ENCODE results near the gene PITPNC1.
A peak's percentile ranks its signal among the peaks of the same experiment; 100 is the strongest.

PITPNC1 gene

DNA sequence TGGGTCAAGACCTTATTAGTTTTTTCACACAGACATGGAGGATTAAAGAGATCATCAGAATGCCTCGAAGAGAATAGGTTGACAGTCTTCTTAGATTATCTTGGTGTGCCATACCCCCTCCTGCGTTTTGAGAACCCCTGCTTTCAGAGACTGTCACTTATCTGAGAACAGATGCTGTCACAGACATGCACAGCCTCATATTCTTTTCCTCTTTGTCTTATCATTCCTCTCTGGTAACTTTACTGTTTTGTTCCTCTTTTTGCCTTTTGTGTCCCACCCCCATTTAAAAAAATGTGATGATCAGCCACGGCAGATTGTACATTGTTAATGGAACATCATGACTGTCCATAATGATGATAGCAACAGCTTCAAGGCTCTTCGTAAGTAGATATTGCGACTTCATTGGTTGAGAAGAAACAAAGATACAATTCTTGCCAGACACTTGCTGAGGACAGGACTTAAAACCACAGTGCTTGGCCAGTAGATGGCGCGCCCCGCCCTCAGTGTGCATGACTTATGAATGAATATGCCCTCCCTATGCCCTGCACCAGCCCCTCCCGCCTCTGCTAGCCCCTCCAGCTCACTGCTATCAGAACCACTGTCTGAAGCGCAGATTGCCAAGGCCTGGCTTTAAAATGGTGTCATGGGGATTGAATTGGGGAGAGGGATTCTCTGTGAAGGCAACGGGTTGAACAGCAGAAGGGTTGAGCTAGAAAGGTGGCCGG lies 2.6 kb upstream of the PITPNC1 start:
- H3K27ac ChIP-seq, result no peak overlapping the region
- no peak for TF ChIP-seq ZFX (IDR thresholded peaks at IDR 0.05; ENCODE audit: borderline replicate concordance)
- TF ChIP-seq, protein P1, sequence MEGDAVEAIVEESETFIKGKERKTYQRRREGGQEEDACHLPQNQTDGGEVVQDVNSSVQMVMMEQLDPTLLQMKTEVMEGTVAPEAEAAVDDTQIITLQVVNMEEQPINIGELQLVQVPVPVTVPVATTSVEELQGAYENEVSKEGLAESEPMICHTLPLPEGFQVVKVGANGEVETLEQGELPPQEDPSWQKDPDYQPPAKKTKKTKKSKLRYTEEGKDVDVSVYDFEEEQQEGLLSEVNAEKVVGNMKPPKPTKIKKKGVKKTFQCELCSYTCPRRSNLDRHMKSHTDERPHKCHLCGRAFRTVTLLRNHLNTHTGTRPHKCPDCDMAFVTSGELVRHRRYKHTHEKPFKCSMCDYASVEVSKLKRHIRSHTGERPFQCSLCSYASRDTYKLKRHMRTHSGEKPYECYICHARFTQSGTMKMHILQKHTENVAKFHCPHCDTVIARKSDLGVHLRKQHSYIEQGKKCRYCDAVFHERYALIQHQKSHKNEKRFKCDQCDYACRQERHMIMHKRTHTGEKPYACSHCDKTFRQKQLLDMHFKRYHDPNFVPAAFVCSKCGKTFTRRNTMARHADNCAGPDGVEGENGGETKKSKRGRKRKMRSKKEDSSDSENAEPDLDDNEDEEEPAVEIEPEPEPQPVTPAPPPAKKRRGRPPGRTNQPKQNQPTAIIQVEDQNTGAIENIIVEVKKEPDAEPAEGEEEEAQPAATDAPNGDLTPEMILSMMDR (IDR thresholded peaks at IDR 0.05), result peak; percentile 96

DNA sequence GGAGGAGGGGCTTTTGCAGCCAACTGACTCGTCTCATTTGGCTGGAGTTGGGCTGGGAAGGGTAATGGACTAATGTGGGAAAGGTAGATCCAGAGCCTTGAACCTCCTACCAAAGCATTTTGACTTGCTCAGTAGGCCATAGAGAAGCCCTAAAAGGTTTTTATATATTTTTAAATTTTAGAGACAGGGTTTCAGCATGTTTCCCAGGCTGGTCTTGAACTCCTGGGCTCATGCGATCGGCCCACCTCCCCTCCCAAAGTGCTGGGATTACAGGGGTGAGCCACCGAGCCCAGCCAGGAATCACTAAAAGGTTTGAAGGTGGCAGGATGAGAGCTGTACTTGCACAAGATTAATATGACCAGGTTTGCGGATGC lies 2.0 kb upstream of the PITPNC1 start:
- no peak for TF ChIP-seq ZFX (IDR thresholded peaks at IDR 0.05; ENCODE audit: borderline replicate concordance)
- TF ChIP-seq, protein P1 (IDR thresholded peaks at IDR 0.05), result no peak
- H3K27ac ChIP-seq, result no peak overlapping the region

DNA sequence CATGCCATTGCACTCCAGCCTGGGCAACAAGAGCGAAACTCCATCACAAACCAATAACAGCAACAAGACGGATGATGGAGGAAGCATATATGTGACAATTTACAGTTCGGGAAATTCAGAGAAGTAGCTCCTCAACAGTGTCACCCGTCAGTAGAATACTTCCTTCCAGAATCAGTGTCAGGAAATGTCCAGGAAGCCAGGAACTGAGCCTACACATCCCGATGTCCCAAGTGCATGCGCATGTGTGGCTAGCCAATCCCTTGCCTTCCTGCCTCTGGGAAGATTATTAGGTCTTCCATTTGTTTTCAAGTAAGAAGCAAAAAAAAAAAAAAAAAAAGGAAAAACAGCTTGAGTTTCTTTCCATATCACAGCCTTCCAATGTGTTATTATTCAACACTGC lies 1.4 kb upstream of the PITPNC1 start:
- TF ChIP-seq ZFX (IDR thresholded peaks at IDR 0.05; ENCODE audit: borderline replicate concordance), result no peak
- TF ChIP-seq, protein P1 (IDR thresholded peaks at IDR 0.05), result no peak
- no peak overlapping the region for H3K27ac ChIP-seq

DNA sequence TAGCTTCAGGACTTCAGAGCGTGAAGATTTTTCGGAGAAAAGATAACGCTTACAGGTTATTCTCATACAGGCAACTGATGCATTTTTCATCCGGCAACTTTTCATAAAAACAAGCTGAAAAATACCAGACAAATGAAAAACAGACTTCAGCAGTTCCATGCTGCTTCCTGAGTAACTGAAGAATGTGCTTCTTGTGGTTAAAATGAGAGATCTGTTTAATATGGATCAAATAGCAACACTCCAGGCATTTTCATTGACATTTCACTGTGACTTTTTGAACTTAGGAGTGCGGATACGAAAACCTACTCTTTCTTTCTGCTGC lies 705 bp upstream of the PITPNC1 start:
- H3K27ac ChIP-seq, result no peak overlapping the region; the same call in 1 of the 2 replicates
- no peak for TF ChIP-seq ZFX (IDR thresholded peaks at IDR 0.05; ENCODE audit: borderline replicate concordance)
- TF ChIP-seq, protein P1 (IDR thresholded peaks at IDR 0.05), result no peak

DNA sequence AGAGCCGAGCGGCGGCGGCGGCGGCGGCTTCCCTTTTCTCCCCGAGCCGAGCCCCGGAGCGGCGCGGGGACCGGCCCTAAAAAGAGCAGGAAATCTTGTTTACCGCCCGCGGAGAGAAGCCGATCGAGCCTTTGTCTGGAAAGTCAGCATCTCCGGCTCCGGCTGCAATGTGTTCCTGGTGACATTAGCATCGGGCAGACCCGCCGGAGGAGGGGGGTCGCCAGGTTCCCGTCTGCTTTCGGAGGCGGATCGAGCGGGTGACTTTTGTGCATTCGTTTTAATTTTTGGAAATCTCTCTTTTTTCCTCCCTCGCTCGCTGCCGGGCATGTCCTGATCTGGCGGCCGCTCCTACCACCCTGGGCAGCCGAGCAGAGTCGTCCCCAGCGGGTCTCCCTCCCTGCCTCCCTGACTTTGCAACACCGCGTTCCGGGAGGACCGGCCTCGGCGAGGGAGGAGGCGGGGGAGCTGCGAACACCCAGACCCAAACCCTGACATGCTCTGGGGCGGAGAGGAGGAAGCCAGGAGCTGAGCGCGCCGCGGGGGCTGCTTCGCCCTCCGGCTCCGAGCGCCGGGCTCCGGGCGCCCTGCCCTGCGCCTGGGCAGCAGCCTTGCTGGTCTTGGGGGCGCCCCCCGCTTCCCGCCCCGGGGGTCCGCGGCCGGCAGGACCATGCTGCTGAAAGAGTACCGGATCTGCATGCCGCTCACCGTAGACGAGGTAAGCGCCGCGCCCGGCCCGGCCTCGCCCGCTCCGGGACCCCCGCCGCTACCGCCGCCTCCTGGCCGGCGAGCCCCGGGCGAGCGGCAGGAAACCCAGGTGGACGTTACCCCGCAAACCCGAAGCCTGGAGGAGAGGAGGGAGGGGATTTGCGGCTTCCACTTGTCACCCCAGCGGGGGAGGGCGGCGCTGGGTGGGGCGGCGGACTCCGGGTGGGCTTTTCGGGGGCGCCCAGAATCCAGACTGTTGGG lies 690 bp downstream of the PITPNC1 start:
- TF ChIP-seq, protein P1 (IDR thresholded peaks at IDR 0.05), result no peak
- TF ChIP-seq ZFX (IDR thresholded peaks at IDR 0.05; ENCODE audit: borderline replicate concordance), result no peak
- peak overlapping the region; percentile 47 for H3K27ac ChIP-seq

DNA sequence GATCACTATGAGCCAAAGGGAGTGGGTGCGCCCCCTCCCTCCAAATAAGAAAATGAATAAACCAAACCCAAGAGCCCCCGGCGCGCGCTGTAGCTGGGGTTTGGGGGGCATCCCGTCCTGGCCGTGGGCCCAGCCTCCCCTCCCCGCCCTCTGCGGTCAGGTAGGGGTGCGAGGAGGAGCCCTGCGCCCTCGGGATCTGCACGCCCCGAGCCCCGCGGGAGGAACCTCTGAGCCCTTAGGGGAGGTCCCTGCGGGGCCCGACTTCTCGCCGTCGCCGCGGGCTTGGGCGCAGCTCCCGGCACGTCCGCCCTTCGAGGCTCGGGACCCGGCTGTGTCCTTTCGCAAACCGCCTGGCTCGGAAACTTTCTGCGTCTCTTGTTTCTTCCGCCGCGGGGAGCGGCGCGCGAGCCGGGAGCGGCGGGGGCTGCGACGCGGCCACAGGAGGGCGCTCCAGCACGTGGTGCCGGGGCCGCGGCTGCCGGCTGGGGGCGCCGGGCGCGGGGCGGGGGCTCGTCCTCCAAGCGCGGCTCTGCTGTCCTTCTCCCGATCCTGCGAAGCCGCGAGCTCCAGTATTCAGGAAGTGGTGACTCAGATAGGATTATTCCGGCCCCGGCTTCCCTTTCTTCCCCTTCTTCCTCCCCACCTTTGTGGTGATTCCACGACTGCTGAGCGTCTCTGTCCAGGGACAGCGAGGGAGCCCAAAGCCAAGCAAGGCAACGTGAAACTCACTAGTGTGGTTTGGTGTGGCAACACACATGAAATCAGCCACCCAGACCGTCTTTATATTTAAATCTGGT lies 1.6 kb downstream of the PITPNC1 start:
- peak overlapping the region; percentile 47; the same call in 1 of the 2 replicates for H3K27ac ChIP-seq
- TF ChIP-seq, protein P1 (IDR thresholded peaks at IDR 0.05), result peak; percentile 96
- TF ChIP-seq ZFX (IDR thresholded peaks at IDR 0.05; ENCODE audit: borderline replicate concordance), result no peak
